Sigmoid colon (tissue), 4 donors: ENCODE data around the gene CRTC3.

Source experiments
- EP300 ChIP-seq, 4 donors: sonication (generic); formaldehyde crosslinking; IDR thresholded peaks; one replicate each; pipeline ENCODE4 v1.6.1; 2017; ENCODE audit warnings: antibody characterized with exemption in 4 of 4
- POLR2A ChIP-seq, 2 donors: fragments of 450-650 bp; IDR thresholded peaks; one replicate each; pipeline ENCODE4 v1.6.1; 2016; ENCODE audit warnings: antibody characterized with exemption in 2 of 2, mild to moderate bottlenecking in 2 of 2, moderate library complexity in 2 of 2
- TF ChIP-seq, protein P1 (sequence below), 4 experiments: fragments of 450-650 bp in 3 of 4; fragments of 200-600 bp in 1 of 4; IDR thresholded peaks; one replicate each; pipeline ENCODE4 v1.5.1; 2016 to 2019; ENCODE audit warnings: antibody characterized with exemption in 4 of 4, mild to moderate bottlenecking in 3 of 4, moderate library complexity in 2 of 4

GRCh38 chr15:90618330-90619125 is 88.8 kb downstream of the CRTC3 start:
- TF ChIP-seq, protein P1, sequence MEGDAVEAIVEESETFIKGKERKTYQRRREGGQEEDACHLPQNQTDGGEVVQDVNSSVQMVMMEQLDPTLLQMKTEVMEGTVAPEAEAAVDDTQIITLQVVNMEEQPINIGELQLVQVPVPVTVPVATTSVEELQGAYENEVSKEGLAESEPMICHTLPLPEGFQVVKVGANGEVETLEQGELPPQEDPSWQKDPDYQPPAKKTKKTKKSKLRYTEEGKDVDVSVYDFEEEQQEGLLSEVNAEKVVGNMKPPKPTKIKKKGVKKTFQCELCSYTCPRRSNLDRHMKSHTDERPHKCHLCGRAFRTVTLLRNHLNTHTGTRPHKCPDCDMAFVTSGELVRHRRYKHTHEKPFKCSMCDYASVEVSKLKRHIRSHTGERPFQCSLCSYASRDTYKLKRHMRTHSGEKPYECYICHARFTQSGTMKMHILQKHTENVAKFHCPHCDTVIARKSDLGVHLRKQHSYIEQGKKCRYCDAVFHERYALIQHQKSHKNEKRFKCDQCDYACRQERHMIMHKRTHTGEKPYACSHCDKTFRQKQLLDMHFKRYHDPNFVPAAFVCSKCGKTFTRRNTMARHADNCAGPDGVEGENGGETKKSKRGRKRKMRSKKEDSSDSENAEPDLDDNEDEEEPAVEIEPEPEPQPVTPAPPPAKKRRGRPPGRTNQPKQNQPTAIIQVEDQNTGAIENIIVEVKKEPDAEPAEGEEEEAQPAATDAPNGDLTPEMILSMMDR (IDR thresholded peaks at IDR 0.05): no peak
- no peak for TF ChIP-seq POLR2A (IDR thresholded peaks at IDR 0.05)
- no peak for TF ChIP-seq EP300 (IDR thresholded peaks at IDR 0.05)
